AG09319 (cell line): ENCODE data around the gene NT5C2.

ENCODE experiments used
- DNase-seq: peaks from one replicate; pipeline ENCODE4 v3.0.0-alpha.2; 2010; ENCODE audit warnings: low read depth; ENCODE audit errors: extremely low read depth
- TF ChIP-seq, protein P1 (sequence below): IDR thresholded peaks from 2 replicates; pipeline ENCODE4 v1.5.1; 2011; ENCODE audit warnings: low read depth, mild to moderate bottlenecking, inconsistent platforms, low read length, moderate library complexity

Gene NT5C2

DNA sequence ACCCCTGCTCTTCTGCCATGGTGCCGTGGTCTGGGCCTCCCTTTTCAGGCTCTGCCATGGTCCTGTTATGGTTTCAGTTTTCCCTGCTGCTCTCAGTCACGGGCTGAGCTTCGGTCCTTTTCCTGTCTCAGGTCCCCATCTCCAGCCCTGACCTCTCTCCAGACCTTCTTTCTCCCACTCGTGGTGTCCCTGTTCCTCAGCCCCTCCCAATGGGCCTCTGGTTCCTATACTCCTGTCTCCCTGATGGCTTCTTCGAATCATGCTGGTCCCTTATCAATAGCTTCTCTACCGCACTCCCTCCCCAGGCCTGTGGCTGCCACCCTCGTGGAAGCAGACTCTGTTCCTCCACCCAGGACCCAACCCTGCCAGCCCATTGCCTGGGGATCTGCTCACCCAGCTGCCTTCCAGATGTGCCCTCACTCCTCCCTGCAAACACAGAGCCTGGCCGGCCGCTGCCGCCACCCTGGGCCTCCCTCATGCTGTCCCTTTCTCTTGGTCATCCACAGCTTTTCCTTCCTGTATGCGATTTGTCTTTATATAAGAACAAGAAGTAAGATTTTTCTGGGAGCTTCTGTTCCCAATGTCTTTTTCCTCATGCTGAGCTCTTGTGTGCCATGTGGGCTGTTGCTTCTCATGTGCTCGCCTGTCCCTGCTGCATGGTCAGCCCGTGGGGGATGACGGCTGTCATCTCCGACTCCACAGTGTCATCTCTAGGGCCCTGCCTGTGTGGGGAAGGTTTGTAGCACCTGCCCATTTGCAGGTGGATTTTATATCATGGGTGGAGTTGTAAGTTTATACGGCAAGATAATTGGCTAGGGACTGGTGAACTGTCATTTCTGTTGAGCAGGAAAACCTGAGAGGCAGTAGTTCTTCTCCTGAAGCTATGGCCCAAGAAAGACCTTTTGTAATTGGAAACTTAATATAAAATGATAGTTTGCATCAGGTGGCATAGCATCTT, 126.7 kb downstream of the NT5C2 start:
- DNase-seq: no peak
- TF ChIP-seq, protein P1, sequence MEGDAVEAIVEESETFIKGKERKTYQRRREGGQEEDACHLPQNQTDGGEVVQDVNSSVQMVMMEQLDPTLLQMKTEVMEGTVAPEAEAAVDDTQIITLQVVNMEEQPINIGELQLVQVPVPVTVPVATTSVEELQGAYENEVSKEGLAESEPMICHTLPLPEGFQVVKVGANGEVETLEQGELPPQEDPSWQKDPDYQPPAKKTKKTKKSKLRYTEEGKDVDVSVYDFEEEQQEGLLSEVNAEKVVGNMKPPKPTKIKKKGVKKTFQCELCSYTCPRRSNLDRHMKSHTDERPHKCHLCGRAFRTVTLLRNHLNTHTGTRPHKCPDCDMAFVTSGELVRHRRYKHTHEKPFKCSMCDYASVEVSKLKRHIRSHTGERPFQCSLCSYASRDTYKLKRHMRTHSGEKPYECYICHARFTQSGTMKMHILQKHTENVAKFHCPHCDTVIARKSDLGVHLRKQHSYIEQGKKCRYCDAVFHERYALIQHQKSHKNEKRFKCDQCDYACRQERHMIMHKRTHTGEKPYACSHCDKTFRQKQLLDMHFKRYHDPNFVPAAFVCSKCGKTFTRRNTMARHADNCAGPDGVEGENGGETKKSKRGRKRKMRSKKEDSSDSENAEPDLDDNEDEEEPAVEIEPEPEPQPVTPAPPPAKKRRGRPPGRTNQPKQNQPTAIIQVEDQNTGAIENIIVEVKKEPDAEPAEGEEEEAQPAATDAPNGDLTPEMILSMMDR: no peak

DNA sequence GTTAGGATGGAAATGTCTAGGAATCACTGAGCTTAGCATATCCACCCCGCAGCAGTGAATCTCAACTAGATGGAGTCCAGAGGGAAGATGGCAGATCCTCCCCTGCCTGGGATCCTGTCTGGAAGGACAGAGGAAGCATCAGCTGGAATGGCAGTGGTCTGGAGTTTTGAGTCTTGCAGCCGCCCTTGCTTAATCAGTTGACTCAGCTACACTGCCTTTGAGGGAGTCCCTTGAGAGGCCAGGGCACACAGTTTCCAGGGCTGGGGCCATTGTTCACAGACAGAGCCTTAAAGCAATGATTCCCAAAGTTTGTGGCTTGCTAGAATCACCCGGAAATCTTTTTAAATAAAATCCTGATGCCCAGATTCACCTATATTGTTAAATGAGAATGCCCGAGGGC, 128.1 kb downstream of the NT5C2 start:
- TF ChIP-seq, protein P1: no peak
- no peak for DNase-seq

DNA sequence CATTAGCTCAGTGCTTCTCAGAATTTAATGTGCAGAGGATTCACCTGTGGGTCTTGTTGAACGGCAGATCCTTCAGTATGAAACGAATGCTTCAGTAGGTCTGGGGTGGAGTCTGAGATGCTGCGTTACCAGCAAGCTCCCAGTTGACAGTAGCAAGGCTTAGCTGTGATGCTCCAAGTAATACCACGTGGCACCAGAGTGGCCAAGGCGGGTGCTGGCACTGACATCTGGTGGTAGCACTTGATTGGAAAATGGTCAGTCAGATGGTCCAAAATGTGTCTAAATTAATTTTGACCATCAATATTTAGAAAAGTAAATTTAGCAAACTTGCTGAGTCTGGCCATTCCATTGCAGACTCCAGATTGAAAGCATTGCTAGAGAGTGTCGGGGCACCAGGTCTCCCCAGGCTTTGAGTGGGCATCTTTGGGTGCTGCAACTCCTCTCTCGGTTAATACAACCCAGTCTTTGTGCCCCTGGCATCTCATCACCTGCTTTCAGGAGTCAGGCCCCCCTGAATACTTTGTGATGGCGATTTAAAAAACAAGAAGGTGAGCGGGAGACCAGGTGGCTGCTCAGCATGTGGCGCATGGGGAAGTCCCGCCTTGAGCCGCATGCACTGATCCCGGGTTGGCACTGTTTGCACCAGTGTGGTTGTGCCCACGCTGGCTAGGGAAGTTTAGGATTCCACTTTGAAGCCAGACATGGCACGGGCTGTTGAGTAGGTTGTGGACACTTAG, 130.1 kb downstream of the NT5C2 start:
- TF ChIP-seq, protein P1: no peak
- DNase-seq: no peak

DNA sequence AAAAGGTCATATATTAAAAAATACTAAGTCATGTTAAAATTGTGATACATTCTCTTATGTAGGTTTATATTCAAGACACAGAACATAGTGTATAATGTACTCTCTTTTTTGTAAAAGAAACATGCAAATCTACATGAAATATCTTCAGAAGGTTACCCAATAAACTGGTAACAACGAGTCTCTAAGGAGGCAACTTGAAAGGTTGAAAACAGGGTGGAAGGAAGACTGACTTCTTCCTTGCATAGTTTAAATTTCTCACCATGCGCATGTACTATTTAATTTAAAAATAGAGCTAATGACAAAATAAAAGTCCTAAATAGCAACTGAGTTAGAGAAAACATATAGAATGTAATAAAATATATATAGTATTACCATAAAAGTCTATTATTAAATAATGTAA, 132.5 kb downstream of the NT5C2 start:
- TF ChIP-seq, protein P1: no peak
- no peak for DNase-seq

DNA sequence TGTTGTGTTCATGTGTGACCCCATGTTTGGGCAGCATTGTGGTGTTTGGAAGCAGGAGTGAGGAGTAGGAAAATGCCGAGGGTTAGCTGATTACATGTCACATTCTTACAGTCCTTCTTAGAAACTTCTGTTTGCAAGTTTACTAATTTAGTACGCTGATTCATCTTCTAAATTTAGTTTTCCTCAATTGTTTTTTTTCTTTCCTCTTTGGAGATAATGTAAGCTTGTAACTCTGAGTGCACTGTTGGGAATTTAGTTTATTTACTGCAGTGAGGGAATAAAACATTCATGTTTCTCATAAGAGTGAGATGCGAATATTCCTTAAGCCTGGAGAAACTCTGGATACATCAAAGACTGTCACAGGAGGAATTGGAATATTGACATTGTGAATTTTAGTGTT, 135.0 kb downstream of the NT5C2 start:
- DNase-seq: no peak
- TF ChIP-seq, protein P1: no peak

DNA sequence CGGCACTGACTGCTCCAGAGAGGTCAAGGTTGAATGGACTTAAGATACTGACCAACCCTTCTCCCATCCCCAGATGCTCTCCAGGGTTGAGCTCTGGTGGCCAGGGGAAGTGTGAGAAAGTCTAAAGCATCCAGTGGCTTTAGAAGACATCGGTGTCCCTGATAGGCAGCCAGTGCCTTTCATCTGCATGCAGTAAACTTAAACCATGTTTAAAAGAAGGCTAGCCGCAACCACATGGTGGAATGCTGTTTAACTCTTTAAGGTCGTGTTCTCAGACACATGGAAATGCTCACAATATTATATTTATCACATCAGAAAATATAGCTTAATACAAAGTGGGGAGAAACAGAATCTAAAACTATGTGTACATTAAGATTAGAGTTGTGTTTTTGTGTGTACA, 138.0 kb downstream of the NT5C2 start:
- TF ChIP-seq, protein P1: no peak

DNA sequence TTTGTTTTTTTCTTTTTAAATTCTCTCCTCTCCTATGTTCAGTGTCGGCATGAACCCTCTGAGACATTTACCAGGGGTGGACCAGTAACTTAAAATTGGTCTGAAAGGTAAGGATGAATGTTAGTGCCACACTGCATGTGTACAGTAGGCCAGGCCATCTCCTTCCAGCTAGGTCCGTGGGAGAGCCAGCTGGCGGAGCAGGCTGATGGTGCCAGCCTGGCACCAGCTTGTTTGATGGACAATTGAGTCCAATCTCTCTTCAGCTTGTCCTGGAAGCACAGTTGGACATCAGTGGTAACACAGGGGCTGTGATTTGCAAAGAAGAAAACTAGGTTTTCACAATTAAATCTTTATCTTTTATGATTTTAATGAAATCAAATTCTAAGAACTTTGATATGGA, 138.5 kb downstream of the NT5C2 start:
- DNase-seq: no peak
- TF ChIP-seq, protein P1: no peak

More for the DNA sequence above, 138.0 kb downstream of the NT5C2 start:
- no peak for DNase-seq
